Liver (tissue), 3 donors: ENCODE data around the gene SWI5.

Source experiments
- CTCF ChIP-seq: fragments of 150-350 bp; IDR thresholded peaks from 2 replicates; pipeline ENCODE4 v1.5.1; 2017; ENCODE audit warnings: improper control_type of control experiment, low read depth, low read length; ENCODE audit not compliant: missing input control
- FOXA1 ChIP-seq: IDR thresholded peaks from 2 replicates; pipeline ENCODE4 v1.6.1; 2016; ENCODE audit warnings: antibody characterized with exemption
- JUND ChIP-seq, 2 donors: IDR thresholded peaks; 2 replicates each; pipeline ENCODE4 v1.6.1; 2016; ENCODE audit warnings: antibody characterized with exemption in 2 of 2
- MAX ChIP-seq: IDR thresholded peaks from 2 replicates; pipeline ENCODE4 v1.6.1; 2016; ENCODE audit warnings: antibody characterized with exemption
- RXRA ChIP-seq, 2 donors: IDR thresholded peaks; 2 replicates each; pipeline ENCODE4 v1.6.1; 2017 to 2018; ENCODE audit warnings: antibody characterized with exemption in 2 of 2, mild to moderate bottlenecking in 1 of 2
- TAF1 ChIP-seq: conservative IDR thresholded peaks from 2 replicates; pipeline ENCODE4 v1.6.1; 2016; ENCODE audit warnings: antibody characterized with exemption, mild to moderate bottlenecking
- YY1 ChIP-seq: IDR thresholded peaks from 2 replicates; pipeline ENCODE4 v1.6.1; 2016; ENCODE audit warnings: antibody characterized with exemption, mild to moderate bottlenecking
- donor health status: healthy.
- donor health status: healthy.

GRCh38 chr9:128324401-128324800 is 48.3 kb downstream of the SWI5 start:
- TF ChIP-seq CTCF (no peak), FOXA1 (no peak), RXRA (IDR thresholded peaks at IDR 0.05) (no peak), TAF1 (no peak), YY1 (no peak), JUND (IDR thresholded peaks at IDR 0.05) (no peak), MAX (no peak)
